ENCODE data around the gene SPSB4. TPM values are rescaled to one million over a fixed set of nuclear protein-coding genes. Genes with fewer than 3 reads are reported as not detected.
"Not testable (repeated sequence)": the region's sequence is repeated elsewhere in the genome, so short reads cannot be mapped to it uniquely, and the experiment has no call there.

The SPSB4 gene
- total RNA-seq, 1 donor from 2014 or later = 1.7 TPM

GRCh38 chr3:141093971-141094684 lies 43.0 kb downstream of the SPSB4 start:
- no peak for DNase-seq (ENCODE audit: low spot score)

DNA sequence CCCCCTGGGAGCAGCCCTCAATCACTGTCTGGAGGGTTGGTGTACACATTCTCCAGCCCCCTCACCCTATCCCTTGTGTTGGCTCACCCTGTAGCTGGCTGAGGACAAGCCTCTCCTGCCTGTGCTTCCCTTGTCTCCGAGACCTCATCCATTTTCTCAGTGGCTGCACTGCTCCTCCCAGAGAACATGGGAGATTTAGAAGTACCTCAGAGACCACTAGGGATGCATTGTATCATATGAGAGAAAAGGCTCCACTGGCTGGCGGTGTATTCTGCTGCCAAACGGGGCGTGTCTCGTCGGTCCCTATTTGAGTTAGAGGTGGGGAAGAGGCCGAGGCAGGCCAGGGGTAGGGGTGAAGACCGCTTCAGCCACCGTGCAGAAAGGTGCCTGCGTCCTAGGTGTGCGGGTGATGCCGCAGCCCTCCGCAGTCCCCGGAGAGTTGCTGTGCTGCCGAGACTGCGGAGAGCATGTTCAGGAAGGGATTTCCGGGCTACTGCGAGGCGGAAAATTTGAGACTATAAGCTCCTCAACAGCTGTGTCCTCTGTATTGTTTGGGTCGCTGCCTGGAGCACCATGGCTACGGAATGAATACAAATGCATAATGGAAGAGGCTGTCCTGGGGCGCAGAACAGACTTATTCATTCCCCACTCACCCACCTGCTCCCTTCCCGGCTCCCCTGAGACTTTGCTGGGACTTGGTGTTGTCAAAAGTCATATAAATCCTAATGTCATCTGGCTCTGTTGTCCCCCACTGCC lies 43.8 kb downstream of the SPSB4 start:
- DNase-seq (ENCODE audit: low spot score) = peak; percentile 77

- DNase-seq (ENCODE audit: low spot score) = no peak
These were observed 44.4 kb downstream of the SPSB4 start for GRCh38 chr3:141095546-141095937.

DNA sequence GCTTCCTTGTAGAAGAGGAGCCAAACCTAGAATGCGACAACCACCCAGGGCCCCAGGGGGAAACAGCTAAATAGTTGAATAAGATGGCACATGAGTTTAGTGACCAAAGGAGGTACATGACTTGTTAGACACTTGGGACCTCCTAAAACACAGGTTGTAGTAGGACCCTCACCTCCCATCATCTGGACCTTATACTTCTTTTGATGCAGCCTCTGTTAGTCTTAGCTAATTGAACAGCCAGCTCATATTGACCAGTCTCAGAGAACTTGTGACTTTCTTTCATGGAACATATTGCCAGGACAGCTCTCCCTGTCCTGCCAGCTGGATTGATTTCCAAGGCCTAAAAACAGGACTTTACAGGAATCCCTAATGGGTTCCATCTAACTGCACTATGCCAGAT lies 45.0 kb downstream of the SPSB4 start:
- DNase-seq (ENCODE audit: low spot score) = no peak

- DNase-seq (ENCODE audit: low spot score) = no peak
These were observed 45.8 kb downstream of the SPSB4 start for GRCh38 chr3:141096981-141097380.

GRCh38 chr3:141100112-141100511 lies 49.0 kb downstream of the SPSB4 start:
- no peak for DNase-seq (ENCODE audit: low spot score)

DNA sequence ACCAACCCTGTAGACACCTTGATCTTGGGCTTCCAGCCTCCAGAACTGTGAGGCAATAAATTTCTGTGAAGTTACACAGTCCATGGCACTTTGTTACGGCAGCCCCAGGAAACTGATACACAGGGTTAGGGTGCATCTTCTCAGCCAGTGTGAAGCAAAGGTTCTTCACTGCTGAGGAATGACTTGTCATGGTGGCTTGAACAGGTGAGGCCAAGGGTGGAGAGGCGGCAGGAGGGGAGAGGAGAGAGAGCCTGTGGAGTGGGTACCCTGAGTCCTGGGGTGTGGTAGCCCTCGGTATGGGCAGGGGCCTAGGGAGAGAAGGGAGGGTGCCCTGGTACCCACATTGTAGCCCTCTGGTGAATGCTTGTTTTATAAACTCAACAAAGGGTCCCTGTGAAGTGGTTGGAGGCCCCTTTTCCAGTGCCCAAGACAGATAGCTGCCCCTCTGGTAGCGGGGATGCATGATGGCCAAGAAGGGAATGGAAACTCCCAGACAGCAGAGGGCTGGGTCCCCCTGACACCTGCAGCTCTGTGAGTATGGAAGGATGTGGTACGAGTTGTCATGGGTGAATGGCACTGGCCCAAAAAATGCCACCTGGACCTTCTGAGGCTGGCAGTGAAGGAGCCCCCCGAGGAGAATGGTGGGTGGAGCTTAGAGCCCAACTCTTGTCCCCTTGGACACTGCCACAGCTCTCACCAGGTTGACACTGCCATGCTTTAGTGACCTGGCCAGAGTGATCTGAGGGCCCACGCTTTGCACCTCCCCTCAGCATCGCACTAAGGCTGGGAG lies 49.6 kb downstream of the SPSB4 start:
- DNase-seq (ENCODE audit: low spot score) = no peak

GRCh38 chr3:141102372-141102771 lies 51.2 kb downstream of the SPSB4 start:
- no peak for DNase-seq (ENCODE audit: low spot score)

DNA sequence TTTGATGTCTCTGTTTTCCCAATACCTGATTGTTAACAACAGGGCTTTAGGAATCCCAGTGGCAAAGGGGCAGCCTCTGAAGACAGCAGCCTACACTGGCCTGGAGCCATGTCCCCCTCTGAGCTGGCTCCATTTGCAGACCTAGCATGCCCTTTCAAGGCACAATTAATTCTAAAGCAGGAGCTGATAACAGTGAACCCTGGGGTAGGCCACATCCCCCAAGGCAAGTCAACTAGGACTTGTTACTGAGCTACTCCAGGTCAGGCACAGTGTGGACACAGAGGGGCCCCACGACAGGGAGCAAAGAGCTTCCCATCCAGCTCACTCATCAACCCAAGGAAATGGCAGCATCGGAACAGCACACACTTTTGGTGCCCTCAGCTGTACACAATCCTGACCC lies 51.9 kb downstream of the SPSB4 start:
- no peak for DNase-seq (ENCODE audit: low spot score)

GRCh38 chr3:141103503-141103902 lies 52.4 kb downstream of the SPSB4 start:
- DNase-seq (ENCODE audit: low spot score) = no peak

DNA sequence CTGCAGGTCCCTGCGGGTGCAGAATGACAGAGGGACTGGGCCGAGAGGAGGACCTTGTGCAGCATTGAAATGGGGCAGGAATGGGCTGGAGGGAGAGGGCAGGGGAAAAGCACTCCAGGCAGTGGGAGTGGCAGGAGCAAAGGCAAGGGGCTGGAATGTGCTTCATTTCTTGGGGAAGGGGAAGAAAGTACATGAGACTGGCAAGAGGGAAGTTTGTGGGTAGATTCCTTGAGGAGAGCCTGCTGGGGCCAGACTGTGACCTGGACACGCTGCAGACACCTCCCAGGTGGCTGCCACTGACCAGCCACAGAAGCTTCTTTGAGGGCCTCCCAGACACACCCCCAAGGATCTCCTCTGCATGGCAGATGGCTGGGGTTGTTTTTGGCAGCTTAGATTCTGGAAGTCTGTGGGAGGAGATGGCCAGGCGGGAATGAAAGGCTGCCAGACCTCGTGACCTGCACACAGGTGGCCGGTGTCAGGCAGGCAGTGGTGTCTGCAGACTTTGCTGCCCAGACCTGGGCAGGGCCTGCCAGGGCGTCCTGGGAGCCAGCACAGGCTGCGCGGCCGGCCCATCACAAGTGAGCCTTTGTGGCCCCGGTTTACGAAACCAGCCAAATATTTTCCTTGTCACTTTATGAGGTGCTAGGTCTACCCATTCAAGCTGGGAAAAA lies 53.1 kb downstream of the SPSB4 start:
- no peak for DNase-seq (ENCODE audit: low spot score)

- peak; percentile 88 for DNase-seq (ENCODE audit: low spot score)
These were observed 54.9 kb downstream of the SPSB4 start for GRCh38 chr3:141105828-141106628.

DNA sequence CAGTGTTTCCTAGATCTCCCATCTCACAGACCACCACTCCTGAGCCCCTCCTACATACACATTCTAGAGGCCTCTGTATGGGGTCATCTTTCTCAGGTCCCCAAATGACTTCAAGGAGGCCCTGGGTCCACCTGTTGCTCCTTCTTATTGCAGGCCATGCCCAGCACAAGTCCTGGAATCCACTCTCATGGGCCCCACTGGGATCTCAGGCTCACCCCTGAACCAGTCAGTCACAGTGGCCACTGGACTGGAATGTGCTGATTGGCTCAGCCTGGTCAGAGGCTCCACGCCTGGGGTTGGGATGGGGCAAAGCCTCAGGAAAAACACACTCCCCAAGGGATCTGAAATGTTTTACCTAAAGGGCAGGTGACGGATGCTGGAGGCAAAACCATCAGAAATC lies 55.7 kb downstream of the SPSB4 start:
- no peak for DNase-seq (ENCODE audit: low spot score)

DNA sequence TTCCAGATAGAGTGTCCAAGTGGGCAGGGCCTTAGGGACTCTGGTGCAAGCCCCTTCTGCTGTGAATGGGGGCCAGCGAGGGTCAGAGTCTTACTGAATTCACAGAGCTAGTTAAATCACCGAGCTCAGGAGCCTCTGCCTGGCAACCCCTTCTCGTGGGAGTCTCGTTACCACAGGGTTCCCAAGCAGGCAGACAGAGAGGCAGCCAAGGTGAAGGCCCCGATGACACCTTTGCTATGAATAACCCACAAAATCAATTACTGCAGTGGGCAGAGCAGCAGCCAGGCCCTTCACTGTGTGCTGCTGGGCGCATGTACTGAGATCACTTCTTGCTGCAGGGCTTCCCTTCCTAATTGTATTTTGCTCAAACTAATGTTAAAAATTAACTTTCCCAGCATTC lies 56.9 kb downstream of the SPSB4 start:
- no peak for DNase-seq (ENCODE audit: low spot score)

- DNase-seq (ENCODE audit: low spot score) = no peak
These were observed 58.6 kb downstream of the SPSB4 start for GRCh38 chr3:141109751-141110150.

DNA sequence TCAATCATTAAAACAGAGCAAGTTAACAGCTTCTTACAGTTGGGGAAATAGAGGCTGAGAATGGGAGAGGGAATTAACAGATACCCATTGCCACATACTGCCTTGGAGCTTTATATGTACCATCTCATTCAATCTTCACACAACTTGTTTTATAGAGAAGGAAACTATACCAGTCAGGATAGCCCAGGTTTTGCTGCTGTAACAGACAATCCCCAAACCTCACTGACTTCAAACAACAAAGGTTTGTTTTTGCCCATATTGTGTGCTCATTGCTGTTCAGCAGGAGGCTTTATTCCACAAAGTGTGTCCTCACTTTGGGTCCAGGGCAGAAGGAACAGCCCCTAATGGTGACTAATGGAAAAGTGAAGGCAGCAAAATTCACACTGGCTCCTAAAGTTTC lies 59.2 kb downstream of the SPSB4 start:
- DNase-seq (ENCODE audit: low spot score) = no peak

- no peak for DNase-seq (ENCODE audit: low spot score)
These were observed 60.4 kb downstream of the SPSB4 start for GRCh38 chr3:141111364-141112155.

- DNase-seq (ENCODE audit: low spot score) = no peak
These were observed 61.6 kb downstream of the SPSB4 start for GRCh38 chr3:141112686-141113297.

GRCh38 chr3:141113680-141114079 lies 62.5 kb downstream of the SPSB4 start:
- DNase-seq (ENCODE audit: low spot score) = not testable (repeated sequence)

Data from umbilical cord (tissue), 2 donors.